Esophagus squamous epithelium (tissue), 4 donors: ENCODE measurements around the gene MPP3.

Experiments used
- CTCF ChIP-seq, 6 experiments: fragments of 450-650 bp in 4 of 6; fragments of 200-600 bp in 2 of 6; sonication (generic) in 2 of 6; IDR thresholded peaks; one replicate each; pipeline ENCODE4 v1.5.1; 2016 to 2019; ENCODE audit warnings: antibody characterized with exemption in 6 of 6, mild to moderate bottlenecking in 4 of 6, moderate library complexity in 4 of 6
- POLR2A ChIP-seq, 4 donors: fragments of 450-650 bp; IDR thresholded peaks; one replicate each; pipeline ENCODE4 v1.6.1; 2017; ENCODE audit warnings: antibody characterized with exemption in 4 of 4, mild to moderate bottlenecking in 4 of 4, moderate library complexity in 3 of 4

GRCh38 chr17:43766413-43767052 lies 66.4 kb downstream of the MPP3 start:
- TF ChIP-seq CTCF (IDR thresholded peaks at IDR 0.05), result peak; percentile 61 to 85 (median 71)
- TF ChIP-seq POLR2A (IDR thresholded peaks at IDR 0.05), result no peak
